PC-9 (cell line): Measurements from ENCODE around the gene MBD5.

Experiments
- EZH2 ChIP-seq: fragments of 200-600 bp; sonication (generic); IDR thresholded peaks from 2 replicates; pipeline ENCODE4 v1.8.0; 2017; ENCODE audit warnings: antibody characterized with exemption, low read depth
- TF ChIP-seq, protein P1 (sequence below): fragments of 200-600 bp; sonication (generic); conservative IDR thresholded peaks from 2 replicates; pipeline ENCODE4 v1.6.1; 2017; ENCODE audit warnings: mixed run types, antibody characterized with exemption, mild to moderate bottlenecking, moderate library complexity

DNA sequence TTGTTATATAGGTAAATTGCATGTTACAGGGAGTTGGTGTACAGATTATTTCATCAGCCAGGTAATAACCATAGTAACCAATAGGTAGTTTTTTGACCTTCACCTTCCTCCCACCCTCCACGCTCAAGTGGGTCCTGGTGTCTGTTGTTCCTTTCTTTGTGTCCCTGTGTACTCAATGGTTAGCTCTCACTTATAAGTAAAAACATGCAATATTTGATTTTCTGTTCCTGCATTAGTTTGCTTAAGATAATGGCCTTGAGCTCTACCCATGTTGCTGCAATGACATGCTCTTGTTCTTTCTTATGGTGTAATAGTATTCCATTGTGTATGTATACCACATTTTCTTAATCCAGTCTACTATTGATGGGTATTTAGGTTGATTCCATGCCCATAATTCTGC lies 390.0 kb downstream of the MBD5 start:
- TF ChIP-seq, protein P1, sequence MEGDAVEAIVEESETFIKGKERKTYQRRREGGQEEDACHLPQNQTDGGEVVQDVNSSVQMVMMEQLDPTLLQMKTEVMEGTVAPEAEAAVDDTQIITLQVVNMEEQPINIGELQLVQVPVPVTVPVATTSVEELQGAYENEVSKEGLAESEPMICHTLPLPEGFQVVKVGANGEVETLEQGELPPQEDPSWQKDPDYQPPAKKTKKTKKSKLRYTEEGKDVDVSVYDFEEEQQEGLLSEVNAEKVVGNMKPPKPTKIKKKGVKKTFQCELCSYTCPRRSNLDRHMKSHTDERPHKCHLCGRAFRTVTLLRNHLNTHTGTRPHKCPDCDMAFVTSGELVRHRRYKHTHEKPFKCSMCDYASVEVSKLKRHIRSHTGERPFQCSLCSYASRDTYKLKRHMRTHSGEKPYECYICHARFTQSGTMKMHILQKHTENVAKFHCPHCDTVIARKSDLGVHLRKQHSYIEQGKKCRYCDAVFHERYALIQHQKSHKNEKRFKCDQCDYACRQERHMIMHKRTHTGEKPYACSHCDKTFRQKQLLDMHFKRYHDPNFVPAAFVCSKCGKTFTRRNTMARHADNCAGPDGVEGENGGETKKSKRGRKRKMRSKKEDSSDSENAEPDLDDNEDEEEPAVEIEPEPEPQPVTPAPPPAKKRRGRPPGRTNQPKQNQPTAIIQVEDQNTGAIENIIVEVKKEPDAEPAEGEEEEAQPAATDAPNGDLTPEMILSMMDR: no peak
- TF ChIP-seq EZH2: no peak
